HG03521 (cell line): ENCODE results near the gene ZNF765.
"Not testable (repeated sequence)": the region's sequence is repeated elsewhere in the genome, so short reads cannot be mapped to it uniquely, and the experiment has no call there.

Experiments
- ATAC-seq: cut with Tn5 transposase; IDR thresholded peaks from one replicate; pipeline ENCODE4 v1.9.1; 2021; ENCODE audit warnings: mild to moderate bottlenecking, moderate library complexity; ENCODE audit not compliant: unreplicated experiment

ZNF765 gene

GRCh38 chr19:53394974-53395839, at the start of gene ZNF765:
ZNF765 (plus strand) TSS chr19:53395149; CDS start chr19:53398016, 2,867 bp downstream.
- peak; percentile 85 for ATAC-seq

DNA sequence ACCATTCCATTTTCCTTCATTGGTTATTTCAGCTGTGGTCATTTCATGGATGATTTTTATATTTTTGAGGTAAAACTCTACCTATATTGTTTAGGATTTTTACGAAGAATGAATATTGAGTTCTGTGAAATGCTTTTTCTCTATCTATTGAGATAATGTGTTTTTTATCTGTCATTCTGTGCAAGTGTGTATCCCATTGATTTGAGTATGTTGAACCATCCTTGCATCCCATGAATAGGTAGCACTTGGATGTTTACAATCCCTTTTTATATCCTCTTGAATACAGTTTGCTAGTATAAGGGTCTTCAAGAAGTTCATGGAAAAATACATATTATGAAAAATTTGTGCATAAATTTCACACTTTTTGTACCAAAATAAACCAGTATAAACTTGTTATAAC, 39.2 kb upstream of the ZNF765 start:
- ATAC-seq: no peak

GRCh38 chr19:53357821-53358581, 36.9 kb upstream of the ZNF765 start:
- no peak for ATAC-seq

DNA sequence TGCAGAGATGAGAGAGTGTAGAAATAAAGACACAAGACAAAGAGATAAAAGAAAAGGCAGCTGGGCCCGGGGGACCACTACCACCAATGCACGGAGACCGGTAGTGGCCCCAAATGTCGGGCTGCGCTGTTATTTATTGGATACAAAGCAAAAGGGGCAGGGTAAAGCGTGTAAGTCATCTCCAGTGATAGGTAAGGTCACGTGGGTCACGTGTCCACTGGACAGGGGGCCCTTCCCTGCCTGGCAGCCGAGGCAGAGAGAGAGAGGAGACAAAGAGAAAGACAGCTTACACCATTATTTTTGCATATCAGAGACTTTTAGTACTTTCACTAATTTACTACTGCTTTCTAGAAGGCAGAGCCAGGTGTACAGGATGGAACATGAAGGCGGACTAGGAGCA, 34.9 kb upstream of the ZNF765 start:
- ATAC-seq: not testable (repeated sequence)

DNA sequence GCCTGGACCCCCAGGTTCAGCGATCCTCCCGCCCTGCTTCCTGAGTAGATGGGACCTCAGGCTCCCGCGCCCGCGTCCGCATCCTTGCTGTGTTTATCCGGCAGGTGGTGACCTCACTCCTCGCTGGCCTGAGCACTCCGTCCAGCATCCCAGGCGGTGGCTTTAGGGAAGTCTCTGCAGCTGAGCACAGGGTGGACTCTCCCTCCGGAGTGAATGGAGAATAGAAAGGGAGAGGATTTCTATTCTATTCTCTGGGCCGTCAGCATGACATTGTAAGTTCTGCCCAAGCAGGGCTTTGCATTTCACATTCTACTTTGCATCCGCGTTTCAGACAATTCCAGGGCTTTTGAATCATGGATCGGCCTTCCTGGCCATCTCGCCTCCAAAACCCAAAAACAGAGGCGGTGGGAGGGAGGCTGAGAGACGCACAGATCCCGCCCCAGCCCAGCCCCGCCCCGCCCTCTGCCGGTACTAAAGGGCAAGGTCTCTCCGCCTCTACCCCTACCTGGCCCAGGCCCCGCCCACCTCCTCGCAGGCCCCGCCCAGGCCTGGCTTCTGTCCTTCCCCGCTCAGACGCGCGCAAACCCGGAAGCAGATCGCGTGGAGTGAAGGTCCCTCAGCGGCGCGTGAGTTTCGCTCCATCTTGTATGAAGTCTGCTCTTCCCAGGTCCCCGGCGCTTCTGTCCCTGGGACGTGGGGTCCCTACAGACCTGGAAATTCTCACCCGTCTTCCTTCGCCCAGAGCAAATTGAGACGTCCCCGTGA, 29.6 kb upstream of the ZNF765 start, which contains the start of gene ZNF525:
ZNF525 (plus strand) TSS at position 572 of the 765 bp plus-strand sequence. CDS start 6,577 bp downstream, outside the sequence.
- peak; percentile 97 for ATAC-seq

DNA sequence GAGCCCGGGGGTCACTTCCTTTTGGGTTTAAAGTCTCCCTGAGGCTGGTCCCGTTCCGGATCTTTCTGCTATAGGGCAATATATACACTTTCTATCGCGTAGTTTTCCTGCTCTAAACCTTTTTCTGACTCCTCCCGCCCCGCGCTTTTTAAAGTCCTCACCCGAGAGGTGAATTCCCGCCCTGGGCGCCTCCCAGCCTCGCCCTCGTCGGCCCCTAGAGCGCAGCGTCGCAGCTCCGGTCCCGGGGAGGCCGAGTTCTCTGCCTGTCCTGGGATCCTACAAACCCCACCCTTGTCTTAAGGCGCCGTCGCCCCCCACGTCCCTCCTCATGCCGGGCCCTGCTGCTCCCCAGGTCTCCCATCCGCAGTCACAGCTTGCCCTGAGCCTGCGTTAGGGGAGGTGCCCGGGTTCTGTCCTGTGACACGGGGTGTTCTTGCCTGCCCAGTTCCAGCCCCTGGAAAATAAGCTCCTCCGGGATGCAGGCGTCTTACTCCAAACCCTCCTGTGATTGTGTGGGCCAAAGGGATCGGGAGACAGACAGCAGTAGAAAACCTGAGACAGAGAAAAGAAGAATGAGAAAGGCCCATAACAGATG, 29.0 kb upstream of the ZNF765 start:
- peak; percentile 34 for ATAC-seq

GRCh38 chr19:53372196-53372595, 22.8 kb upstream of the ZNF765 start:
- ATAC-seq: no peak

DNA sequence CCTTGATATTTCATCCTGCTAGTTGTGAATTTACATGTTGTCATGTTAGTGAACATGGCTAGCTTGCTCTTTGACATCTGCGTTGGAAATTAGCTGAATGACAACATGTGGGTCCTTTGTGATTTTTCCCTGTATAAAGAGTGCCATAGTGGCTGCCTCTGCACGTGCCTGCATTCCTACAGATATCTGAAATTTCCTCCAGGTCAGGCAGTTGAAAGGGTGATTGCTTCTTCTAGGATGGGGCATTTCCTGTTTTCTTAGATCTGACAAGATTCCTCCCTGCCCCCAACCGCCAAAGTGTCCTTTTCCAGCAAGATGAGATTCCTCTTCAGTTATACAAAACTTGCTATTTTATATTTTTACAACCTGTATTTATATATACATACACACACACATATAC, 20.7 kb upstream of the ZNF765 start:
- ATAC-seq: no peak

DNA sequence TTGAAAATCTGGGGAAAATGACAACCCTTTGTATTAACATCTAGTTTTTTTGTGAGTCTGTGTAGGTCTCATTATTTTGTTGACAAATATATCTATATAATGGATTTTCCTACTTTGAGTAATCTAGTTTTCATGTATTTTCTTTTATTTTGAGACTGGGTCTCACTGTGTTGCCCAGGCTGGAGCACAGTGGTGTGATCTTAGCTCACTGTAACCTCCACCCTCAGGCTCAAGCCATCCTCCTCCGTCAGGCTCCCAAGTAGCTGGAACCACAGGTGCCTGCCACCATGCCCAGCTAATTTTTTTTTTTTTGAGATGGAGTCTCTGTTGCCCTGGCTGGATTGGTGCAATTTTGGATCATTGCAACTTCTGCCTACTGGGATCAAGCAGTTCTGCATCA, 20.2 kb upstream of the ZNF765 start:
- no peak for ATAC-seq

DNA sequence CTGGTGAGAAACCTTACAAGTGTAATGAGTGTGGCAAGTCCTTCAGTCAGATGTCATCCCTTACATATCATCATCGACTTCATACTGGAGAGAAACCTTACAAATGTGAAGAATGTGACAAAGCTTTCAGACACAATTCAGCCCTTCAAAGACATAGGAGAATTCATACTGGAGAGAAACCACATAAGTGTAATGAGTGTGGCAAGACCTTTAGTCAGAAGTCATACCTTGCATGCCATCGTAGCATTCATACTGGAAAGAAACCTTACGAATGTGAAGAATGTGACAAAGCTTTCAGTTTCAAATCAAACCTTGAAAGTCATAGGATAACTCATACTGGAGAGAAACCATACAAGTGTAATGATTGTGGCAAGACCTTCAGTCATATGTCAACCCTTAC, 13.6 kb upstream of the ZNF765 start:
- no peak for ATAC-seq

DNA sequence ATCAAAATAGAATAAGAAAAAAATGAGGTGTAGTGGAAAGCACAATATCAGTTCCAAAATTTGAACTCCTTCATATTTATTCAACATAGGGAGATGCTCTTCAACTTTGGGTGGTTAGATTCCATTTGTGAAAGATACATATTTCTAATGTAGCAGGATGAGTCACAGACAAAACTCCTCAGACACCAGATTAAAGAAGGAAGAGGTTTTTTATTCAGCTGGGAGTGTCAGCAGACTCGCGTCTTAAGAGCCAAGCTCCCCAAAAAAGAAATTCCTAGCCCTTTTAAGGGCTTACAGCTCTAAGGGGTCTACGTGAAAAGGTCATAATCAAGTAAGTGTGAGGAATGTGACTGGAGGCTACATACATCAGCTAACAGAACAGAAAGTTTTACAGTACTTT, 6.8 kb upstream of the ZNF765 start:
- ATAC-seq: no peak

DNA sequence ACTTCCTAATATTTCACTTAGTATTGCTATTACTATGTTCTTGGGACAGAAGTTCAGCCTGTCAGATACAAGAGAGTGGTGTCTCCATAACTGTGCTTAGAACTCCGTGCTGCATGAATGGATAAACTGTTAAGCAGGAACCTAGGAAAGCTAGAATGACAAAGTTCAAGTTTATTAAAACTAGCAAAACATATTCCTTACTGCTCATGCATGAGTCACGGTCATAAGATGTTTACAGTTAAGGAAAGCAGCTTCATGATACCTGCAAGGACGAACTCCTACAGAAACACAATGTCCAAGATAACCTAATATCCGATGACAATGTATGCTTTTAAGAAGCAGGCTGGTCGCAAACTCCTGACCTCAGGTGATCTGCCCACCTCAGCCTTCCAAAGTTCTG, 6.0 kb upstream of the ZNF765 start:
- ATAC-seq: no peak

DNA sequence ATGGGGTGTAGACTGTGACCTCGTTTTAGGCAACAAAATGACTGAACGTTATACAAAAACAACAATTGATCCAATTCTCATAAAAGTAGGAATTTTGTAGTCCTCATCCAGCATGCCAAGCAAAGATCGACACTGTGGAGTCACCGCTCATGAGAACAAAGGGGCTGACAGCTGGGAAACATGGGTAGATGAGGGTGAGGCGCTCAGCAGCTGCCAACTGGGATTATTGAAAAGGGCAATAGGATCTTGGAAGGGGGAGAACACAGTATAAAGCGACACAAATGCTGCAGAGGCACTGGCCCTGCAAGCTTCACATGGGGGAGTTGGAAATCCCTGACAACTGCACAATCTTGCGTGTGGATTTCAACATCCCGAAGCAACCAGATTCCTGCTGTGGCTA, 5.4 kb upstream of the ZNF765 start:
- no peak for ATAC-seq

DNA sequence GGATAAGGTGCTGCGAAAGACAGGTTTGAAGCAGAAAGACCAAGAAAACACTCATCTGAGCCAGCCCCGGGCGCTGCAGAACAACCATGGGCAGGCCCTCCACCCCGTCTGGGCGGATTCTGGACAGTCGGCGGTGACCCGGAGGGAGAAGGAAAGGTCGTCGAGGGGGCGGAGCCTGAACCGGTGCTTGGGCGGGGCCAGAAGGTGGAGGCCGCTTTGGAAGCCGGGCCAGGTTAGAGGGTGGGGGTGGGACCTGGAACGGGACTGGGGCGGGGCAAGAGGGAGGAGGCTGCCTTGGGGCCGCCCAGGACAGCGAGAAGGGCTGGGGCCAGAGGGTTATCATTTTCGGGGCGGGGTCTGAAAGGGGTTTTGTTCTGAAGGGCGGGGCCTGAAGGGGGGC, 5.0 kb upstream of the ZNF765 start:
- ATAC-seq: no peak

- no peak for ATAC-seq
These were observed 401 bp upstream of the ZNF765 start for GRCh38 chr19:53394522-53394973.

DNA sequence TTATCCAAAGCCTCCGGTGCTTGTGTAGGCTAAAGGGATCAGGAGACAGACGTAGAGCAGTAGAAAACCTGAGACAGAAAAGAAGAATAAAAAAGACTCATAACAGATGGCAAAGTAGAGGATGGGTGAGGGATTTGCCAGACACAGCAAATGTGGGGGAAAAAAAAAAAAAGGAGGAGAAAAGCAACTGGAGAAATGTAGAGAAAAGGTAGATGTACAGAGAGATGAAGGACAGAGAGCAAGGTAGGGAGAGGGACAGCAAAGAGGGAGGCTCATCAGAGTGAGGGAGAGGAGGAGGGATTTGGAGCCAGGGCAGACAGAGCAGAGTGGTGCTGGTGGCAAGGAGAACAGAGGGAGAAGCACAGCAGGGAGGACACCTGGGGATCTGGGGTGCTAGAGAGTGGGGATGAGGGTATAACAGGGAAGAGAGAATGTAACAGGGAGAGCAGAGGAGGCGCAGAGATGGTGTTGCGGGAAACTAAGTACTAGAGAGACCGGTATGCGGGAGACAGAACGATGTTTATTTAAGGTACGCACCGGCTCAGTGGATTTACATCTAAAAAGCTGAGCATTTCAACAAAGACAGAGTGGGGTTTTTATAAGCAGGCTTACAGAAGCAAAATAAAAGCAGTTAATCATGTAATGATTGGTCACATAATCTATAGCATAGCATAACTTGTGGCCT, 1.0 kb downstream of the ZNF765 start:
- ATAC-seq: not testable (repeated sequence)

GRCh38 chr19:53396525-53396868, 1.5 kb downstream of the ZNF765 start:
- no peak for ATAC-seq

DNA sequence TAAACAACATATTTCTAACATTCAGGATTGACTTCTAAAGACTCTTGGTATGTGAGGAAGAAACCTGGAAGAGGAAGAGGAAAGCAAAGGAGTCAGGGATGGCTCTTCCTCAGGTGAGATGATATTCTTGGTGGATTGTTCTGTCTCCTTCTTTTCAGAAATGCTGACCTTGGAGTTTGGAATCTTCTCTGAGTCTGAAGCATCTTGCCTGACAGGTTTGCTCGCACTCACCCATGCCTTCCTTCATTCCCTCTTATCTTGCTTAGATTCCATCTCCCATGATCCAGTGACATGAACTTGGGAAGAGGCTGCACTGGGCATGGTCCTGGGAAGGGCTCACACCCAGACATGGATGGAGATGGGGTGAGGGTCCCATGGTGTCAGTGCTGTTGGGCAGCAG, 3.0 kb downstream of the ZNF765 start:
- not testable (repeated sequence) for ATAC-seq

DNA sequence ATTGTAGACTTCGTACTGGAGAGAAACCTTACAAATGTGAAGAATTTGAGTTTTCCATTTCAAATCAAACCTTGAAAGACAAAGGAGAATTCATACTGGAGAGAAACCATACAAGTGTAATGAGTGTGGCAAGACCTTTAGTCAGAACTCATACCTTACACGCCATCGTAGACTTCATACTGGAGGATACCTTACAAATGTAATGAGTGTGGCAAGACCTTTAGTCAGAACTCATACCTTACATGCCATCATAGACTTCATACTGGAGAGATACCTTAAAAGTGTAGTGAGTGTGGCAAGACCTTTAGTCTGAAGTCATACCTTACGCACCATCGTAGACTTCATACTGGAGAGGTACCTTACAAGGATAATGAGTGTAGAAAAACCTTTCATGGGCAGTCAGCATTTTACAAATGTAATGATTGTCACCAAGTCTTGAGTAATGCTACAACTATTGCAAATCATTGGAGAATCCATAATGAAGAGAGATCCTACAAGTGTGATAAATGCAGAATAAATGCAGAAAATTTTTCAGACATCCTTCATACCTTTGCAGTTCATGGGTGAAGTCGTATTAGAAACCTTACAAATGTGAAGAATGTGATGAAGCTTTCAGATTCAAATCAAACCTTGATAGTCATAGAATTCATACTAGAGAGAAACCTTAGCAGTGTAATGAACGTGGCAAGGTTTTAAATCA, 14.7 kb downstream of the ZNF765 start:
- ATAC-seq: no peak
